T-helper 2 cell treated with Interferon-gamma antibody and Interleukin-4, amounts not matched to agents 5 μg/mL and 100 μg/mL, for 36 hours (primary cell): Measurements from ENCODE around the gene PPP2R5B.
A peak's percentile ranks its signal among the peaks of the same experiment; 100 is the strongest.

Experiments
- DNase-seq: peaks from one replicate; pipeline ENCODE4 v3.0.0; 2021; ENCODE audit warnings: low spot score
- H3K27ac Mint-ChIP-seq: one replicate; pipeline ENCODE4 v1.8.0; 2021; ENCODE audit warnings: mild to moderate bottlenecking, mixed read lengths
- H3K27me3 Mint-ChIP-seq: one replicate; pipeline ENCODE4 v1.8.0; 2021; ENCODE audit warnings: low read depth, mixed read lengths
- H3K36me3 Mint-ChIP-seq: one replicate; pipeline ENCODE4 v1.8.0; 2021; ENCODE audit warnings: low read depth, mixed read lengths
- H3K4me1 Mint-ChIP-seq: one replicate; pipeline ENCODE4 v1.8.0; 2021; ENCODE audit warnings: low read depth, mixed read lengths
- H3K4me3 Mint-ChIP-seq: one replicate; pipeline ENCODE4 v1.8.0; 2022; ENCODE audit warnings: mild to moderate bottlenecking, moderate library complexity, mixed read lengths
- H3K9me3 Mint-ChIP-seq: one replicate; pipeline ENCODE4 v1.8.0; 2021; ENCODE audit warnings: mixed read lengths

PPP2R5B gene

DNA sequence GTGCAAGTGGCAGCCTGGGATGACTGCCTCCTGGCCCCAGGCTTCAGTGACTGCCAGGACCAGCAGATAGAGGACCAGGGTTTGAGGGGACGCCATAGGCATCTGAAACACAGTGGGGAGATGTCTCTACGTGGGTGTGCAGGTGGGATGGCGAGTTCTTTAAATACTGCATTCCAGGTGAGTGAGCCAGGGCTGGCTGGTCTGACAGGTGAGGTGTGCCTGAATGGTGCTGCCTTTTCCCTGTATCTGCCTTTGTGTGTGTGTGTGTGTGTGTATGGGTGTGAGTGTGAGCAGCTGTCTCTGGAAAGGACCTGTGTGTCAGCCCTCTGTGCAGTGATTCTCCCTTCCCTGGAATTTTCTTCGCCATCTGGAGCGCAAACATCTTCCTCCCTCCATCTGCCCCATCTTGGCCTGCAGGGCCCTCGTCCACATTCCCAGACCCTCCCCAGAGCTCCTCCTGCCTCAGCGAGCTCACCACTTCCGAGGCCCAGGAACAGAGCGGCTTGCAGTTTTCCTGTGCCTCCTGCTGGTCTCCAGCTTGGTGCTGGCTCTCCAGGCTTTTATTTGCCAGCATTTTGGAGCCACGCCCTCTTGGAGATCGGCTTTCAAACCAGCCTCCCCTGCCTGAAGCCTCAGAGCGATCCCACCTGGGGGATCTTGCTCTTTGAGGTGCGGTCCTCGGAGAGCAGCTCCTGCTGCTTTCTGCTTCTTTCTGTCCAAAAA lies 11.0 kb downstream of the PPP2R5B start, which contains the start of gene GPHA2:
GPHA2 (minus strand) TSS at position 535 of the 723 bp plus-strand sequence; CDS start at position 102, 433 bp downstream.
- H3K4me1 Mint-ChIP-seq: no peaks in the 10 kb centered on the region
- peaks cover 5% of the 10 kb centered on the region for H3K36me3 Mint-ChIP-seq
- H3K4me3 Mint-ChIP-seq: no peak within 1 kb of the TSS
- no peaks in the 10 kb centered on the region for H3K27me3 Mint-ChIP-seq
- no peak for DNase-seq
- no peaks in the 10 kb centered on the region for H3K9me3 Mint-ChIP-seq
- no peak within 1 kb of the TSS for H3K27ac Mint-ChIP-seq

DNA sequence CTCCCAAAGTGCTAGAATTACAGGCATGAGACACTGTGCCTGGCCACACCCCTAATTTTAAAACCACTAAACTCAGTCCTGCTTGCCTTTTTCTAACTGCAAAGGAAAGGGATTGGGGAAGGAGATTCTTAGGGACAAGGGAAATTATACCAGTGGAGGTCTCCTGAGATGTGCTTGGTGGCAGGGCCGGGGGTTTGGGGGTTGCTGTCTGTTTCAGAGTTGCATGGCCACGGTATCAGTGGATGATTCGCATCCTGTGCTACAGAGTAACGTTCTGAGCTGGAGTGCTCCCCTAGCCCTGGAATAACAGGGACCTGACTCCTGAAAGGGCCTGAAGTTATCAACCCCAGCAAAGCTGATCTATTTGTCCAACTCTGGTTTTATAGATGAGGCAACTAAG lies 12.1 kb downstream of the PPP2R5B start:
- H3K27ac Mint-ChIP-seq: no peak overlapping the region
- H3K36me3 Mint-ChIP-seq: peaks cover 3% of the 10 kb centered on the region
- H3K4me1 Mint-ChIP-seq: no peaks in the 10 kb centered on the region
- no peak overlapping the region for H3K4me3 Mint-ChIP-seq
- H3K9me3 Mint-ChIP-seq: no peaks in the 10 kb centered on the region
- no peak for DNase-seq
- H3K27me3 Mint-ChIP-seq: no peaks in the 10 kb centered on the region

DNA sequence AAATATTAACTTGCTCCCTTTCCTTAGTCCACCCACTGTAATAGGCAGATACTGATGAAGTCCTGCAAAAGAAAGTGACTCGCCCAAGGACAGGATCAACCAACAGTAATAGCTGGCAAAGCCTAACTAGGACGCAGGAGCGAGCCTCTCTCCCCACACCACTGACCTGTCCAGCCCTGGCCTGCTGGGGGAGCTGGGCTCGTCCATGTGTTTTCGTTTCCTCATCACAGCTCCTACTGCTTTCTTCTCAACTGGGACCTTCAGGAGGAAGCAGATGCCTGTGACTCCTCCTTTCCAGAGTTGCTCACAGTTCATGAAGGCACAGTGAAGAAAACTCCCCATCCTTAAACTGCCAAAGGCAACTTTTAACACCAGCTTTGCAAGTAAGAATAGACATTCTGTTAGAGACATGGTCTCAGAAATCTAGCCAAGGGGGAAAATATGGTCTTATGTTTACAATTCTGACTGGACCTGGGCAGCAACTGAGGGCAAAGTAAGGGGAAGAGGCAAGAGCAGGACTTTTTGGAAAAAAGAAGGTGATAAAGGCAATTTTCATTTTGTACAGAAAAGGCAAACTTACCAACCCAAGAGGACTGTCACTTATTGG lies 22.8 kb downstream of the PPP2R5B start:
- peaks cover 27% of the 10 kb centered on the region for H3K27me3 Mint-ChIP-seq
- no peak overlapping the region for H3K4me3 Mint-ChIP-seq
- H3K4me1 Mint-ChIP-seq: no peaks in the 10 kb centered on the region
- DNase-seq: no peak
- H3K36me3 Mint-ChIP-seq: no peaks in the 10 kb centered on the region
- no peaks in the 10 kb centered on the region for H3K9me3 Mint-ChIP-seq
- no peak overlapping the region for H3K27ac Mint-ChIP-seq

DNA sequence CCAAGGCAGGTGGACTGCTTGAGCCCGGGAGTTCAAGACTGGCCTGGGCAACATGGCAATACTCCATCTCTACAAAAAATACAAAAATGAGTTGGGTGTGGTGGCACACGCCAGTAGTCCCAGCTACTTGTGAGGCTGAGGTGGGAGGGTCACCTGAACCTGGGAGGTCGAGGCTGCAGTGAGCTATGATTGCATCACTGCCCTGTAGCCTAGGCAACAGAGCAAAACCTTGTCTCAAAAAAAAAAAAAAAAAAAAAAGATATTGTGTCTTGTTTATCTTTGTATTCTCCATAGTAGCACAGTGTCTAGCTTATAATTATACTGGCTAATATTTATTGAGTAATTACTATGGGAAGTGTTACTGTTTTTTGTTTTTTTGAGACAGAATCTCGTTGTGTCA lies 27.0 kb downstream of the PPP2R5B start:
- H3K4me3 Mint-ChIP-seq: no peak overlapping the region
- no peaks in the 10 kb centered on the region for H3K36me3 Mint-ChIP-seq
- DNase-seq: no peak
- H3K27ac Mint-ChIP-seq: no peak overlapping the region
- no peaks in the 10 kb centered on the region for H3K9me3 Mint-ChIP-seq
- peaks cover 15% of the 10 kb centered on the region for H3K27me3 Mint-ChIP-seq
- no peaks in the 10 kb centered on the region for H3K4me1 Mint-ChIP-seq

DNA sequence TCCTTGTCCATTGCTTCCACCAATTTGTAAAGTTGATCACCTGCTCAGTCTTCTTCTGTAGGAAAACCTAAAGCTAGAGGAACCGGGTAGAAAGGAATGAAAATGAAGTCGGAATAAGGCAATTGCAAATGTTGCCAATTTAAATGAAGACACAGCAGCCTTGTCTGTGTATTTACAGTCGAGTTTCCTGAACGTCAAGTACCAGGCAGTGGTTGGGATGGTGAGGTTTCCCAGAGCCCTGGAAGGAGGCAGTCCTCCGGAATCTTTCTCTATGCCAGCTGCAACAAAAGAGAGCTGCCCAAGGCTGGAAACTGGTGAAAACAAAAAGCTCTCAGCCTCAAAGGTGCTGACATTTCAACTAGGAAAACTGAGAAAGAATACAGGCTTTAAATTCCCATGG lies 29.7 kb downstream of the PPP2R5B start:
- no peaks in the 10 kb centered on the region for H3K4me1 Mint-ChIP-seq
- no peaks in the 10 kb centered on the region for H3K9me3 Mint-ChIP-seq

DNA sequence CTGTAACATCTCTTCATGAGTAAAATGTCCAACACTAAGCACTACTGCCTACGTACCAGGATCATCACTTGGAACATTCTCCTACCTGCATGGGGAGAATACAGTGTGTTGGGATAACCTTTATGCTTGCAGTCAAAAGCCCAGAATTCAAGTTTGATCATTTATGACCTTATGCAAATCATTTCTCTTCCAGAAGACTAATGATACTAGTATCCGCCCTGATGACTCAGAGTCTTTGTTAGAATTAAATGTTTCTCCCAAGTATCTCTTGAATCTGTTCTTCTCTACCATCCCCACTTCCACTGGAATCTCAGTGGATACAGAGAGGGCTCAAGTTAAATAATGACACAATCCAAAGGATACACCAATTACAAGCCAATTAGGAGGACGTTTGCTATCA lies 35.0 kb downstream of the PPP2R5B start:
- Mint-ChIP-seq H3K4me1 (no peaks in the 10 kb centered on the region), H3K36me3 (no peaks in the 10 kb centered on the region), H3K27me3 (peaks cover 1% of the 10 kb centered on the region), H3K27ac (no peak overlapping the region), H3K9me3 (no peaks in the 10 kb centered on the region), H3K4me3 (no peak overlapping the region)
- DNase-seq: no peak

More for the DNA sequence above, 29.7 kb downstream of the PPP2R5B start:
- Mint-ChIP-seq H3K27me3 (peaks cover 12% of the 10 kb centered on the region), H3K27ac (no peak overlapping the region), H3K4me3 (no peak overlapping the region), H3K36me3 (no peaks in the 10 kb centered on the region)
- no peak for DNase-seq

DNA sequence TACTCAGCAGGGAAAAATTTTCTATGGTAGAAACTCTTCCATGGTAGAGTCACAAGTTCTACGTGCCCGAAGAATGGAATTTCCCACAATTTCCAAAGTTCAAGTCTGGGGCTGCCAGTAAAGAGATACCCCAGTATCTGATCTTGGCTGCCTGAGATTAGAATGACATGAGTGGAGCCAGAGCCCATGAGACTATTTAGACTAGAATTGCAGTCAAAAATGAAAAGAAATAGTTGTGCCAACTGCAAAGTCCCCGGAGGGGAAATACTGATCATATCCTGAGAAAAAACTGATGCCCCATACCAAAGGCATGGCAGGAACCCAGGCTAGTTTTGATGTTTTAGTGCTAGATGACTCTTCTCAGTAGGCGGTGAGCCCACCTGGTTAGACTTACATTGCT lies 36.2 kb downstream of the PPP2R5B start:
- H3K36me3 Mint-ChIP-seq: no peaks in the 10 kb centered on the region
- no peak overlapping the region for H3K27ac Mint-ChIP-seq
- H3K9me3 Mint-ChIP-seq: no peaks in the 10 kb centered on the region
- no peak for DNase-seq
- no peaks in the 10 kb centered on the region for H3K27me3 Mint-ChIP-seq
- peaks cover 3% of the 10 kb centered on the region for H3K4me1 Mint-ChIP-seq
- no peak overlapping the region for H3K4me3 Mint-ChIP-seq

DNA sequence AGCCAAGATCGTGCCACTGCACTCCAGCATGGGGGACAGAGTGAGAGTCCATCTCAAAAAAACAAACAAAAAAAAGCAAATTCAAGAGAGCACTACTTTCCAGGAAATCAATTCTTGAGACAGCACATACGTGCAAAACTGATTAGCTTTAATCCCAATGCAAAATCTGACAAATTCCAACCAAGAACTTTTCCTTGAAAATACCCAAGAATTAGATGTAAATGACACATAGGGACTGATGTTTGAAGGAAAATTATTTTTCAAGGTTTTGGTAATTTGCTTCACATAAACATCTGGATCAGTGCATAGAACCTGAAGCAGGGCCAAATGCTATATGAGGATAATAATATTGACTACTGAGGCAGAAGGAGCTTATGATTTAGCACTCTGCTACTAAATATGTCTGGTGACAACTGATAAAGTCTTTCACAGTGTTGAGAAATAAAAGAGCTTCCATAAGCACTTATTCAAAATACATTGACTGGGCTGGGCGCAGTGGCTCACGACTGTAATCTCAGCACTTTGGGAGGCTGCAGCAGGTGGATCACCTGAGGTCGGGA lies 38.7 kb downstream of the PPP2R5B start:
- Mint-ChIP-seq H3K27me3 (no peaks in the 10 kb centered on the region), H3K27ac (no peak overlapping the region), H3K4me3 (no peak overlapping the region), H3K4me1 (peaks cover 7% of the 10 kb centered on the region), H3K9me3 (no peaks in the 10 kb centered on the region), H3K36me3 (no peaks in the 10 kb centered on the region)
- DNase-seq: no peak

DNA sequence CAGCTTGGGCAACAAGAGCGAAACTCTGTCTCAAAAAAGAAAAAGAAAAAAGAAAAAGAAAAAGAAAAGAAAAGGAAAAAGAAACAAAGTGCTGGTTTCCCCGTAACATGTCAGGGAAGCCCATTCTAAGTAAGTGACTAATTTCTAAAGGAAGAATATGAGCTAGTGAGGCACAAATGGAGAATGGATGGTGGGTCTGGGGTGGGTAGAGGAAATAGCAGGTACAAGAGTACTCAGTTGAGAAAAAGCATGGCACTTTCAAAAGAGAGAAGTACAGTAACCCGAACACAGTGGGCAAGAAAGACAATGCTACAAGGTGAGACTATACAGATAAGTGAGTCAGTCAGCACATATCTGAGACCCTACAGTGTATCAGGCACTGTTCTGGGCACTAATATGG lies 42.9 kb downstream of the PPP2R5B start:
- Mint-ChIP-seq H3K4me1 (peaks cover 13% of the 10 kb centered on the region), H3K4me3 (no peak overlapping the region), H3K9me3 (no peaks in the 10 kb centered on the region), H3K27me3 (no peaks in the 10 kb centered on the region), H3K27ac (no peak overlapping the region), H3K36me3 (no peaks in the 10 kb centered on the region)
- DNase-seq: no peak

DNA sequence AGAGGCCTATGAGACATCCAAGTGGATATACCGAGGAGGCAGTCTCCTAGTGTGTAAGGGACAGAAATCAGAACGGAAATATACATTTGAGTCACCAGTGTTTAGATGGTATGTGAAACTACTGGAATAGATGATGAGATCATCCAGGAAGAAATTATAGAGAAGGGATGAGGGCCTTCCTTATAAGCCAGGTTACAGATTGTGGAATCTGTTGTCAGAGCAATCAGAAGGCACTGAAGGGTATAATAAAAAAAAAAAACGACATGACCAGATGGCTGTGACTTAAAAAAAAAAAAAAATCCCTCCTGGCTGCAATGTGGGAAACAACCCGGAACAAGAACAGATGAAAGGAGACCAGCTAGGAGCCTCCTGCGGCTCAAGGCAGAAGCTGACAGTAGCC lies 44.7 kb downstream of the PPP2R5B start:
- no peak for DNase-seq
- H3K4me1 Mint-ChIP-seq: peaks cover 13% of the 10 kb centered on the region
- H3K27ac Mint-ChIP-seq: no peak overlapping the region
- H3K4me3 Mint-ChIP-seq: no peak overlapping the region
- H3K9me3 Mint-ChIP-seq: no peaks in the 10 kb centered on the region
- H3K27me3 Mint-ChIP-seq: no peaks in the 10 kb centered on the region
- H3K36me3 Mint-ChIP-seq: no peaks in the 10 kb centered on the region

DNA sequence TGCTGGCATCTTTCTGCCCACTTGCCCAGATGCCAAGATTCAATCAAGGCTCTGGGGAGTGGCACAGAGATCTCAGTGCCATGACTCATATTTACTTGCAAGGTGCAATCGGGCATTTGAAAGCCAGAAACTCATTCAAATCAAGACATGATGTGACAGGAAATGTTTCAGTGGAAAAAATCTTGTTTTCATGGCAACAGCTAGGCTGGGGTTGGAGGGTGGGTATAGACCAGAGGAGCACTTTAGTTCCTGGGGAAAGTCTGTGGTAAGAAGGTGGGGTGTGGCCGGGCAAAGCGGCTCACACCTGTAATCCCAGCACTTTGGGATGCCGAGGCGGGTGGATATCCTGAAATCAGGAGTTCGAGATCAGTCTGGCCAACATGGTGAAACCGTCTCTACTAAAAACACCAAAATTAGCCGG lies 46.3 kb downstream of the PPP2R5B start:
- H3K4me1 Mint-ChIP-seq: peaks cover 10% of the 10 kb centered on the region
- peak; percentile 39 for DNase-seq
- H3K27ac Mint-ChIP-seq: peak overlapping the region; percentile 56
- H3K4me3 Mint-ChIP-seq: peak overlapping the region; percentile 38
- no peaks in the 10 kb centered on the region for H3K27me3 Mint-ChIP-seq
- no peaks in the 10 kb centered on the region for H3K36me3 Mint-ChIP-seq
- no peaks in the 10 kb centered on the region for H3K9me3 Mint-ChIP-seq

DNA sequence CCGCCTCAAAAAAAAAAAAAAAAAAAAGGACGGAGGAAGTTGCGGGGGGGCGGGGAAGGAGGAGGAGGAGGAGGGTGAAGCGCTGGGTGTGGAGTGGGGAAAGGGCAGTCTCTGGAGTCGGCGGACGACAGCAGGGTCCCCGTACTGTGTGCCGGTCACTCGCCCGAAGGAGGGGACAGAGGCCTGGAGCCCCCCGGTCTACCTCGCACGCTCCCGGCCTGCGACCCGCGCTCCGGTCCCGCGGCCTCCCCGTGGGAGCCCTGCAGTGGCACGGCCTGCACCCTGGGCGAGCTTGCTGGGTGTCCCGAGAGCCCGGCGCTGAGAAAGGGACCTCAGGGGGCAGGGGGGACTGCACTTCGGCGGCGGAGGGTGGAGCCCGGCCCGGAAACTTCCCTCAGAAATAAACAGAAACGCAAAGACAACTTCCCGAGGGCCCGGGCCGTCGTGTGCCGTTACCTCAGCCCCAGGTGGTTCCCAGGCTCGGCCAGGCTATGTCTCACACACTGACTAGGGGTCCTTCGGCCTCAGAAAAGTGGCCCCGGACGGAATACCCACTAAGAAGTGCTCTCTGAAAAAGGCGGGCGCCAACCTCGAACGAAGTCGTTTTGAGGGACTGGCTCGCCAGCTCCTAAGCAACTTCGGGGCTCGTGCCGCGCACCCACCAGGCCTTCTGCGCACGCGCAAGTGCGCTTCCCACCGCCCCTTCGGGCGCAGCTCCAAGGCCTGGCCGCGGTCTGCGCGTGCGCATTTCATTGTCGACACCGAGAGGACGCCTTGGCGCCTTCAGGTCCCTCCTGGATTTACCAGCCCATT lies 47.1 kb downstream of the PPP2R5B start, which contains the start of gene MAJIN:
MAJIN (minus strand) TSS at position 688 of the 813 bp plus-strand sequence. CDS start 12,703 bp downstream, outside the sequence.
- Mint-ChIP-seq H3K27ac (no peak within 1 kb of the TSS), H3K9me3 (no peaks in the 10 kb centered on the region), H3K36me3 (no peaks in the 10 kb centered on the region), H3K4me3 (peak within 1 kb of the TSS; percentile 58), H3K4me1 (peaks cover 10% of the 10 kb centered on the region), H3K27me3 (no peaks in the 10 kb centered on the region)
- peak; percentile 77 for DNase-seq

DNA sequence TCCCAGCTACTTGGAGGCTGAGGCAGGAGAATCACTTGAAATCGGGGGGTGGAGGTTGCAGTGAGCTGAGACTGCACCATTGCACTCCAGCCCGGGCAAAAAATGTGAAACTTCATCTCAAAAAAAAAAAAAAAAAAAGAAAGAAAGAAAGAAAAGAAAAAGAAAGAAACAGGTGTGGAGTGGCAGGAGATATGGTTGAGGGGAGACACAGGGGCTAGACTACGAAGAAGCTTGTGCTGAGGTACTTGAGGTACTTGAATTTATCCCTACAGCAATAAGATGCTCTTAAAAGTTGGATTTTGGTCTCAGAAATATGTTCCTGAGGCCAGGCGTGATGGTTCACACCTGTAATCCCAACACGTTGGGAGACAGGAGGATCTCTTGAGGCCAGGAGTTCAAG lies 49.6 kb downstream of the PPP2R5B start:
- no peak overlapping the region for H3K27ac Mint-ChIP-seq
- H3K4me1 Mint-ChIP-seq: peaks cover 7% of the 10 kb centered on the region
- no peak for DNase-seq
- H3K9me3 Mint-ChIP-seq: no peaks in the 10 kb centered on the region
- H3K4me3 Mint-ChIP-seq: no peak overlapping the region
- no peaks in the 10 kb centered on the region for H3K36me3 Mint-ChIP-seq
- no peaks in the 10 kb centered on the region for H3K27me3 Mint-ChIP-seq

DNA sequence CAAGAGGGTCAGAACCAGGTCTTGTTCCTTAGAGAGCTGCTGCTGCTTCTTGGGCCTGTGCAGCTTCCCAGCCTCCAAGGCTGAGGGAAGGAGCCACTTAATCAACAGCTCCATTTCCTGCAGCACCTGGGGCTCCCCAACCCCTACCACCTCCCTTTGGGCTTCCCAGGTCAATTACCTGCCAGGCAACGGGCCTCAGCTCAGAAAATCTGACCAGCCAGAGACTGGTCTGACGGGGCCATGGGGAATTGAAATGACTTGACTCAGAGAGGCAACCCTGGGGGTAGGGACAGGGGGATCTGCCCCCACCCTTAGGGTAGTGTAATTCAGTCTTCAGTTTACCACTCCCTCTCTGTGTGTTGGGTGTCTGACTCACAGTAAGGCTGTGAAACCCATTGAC lies 52.2 kb downstream of the PPP2R5B start:
- Mint-ChIP-seq H3K27me3 (no peaks in the 10 kb centered on the region), H3K9me3 (no peaks in the 10 kb centered on the region), H3K27ac (no peak overlapping the region), H3K4me1 (no peaks in the 10 kb centered on the region), H3K4me3 (no peak overlapping the region), H3K36me3 (no peaks in the 10 kb centered on the region)
- no peak for DNase-seq
